Activated effector memory CD4-positive, alpha-beta T cell treated with anti-CD3 and anti-CD28 coated beads, Interleukin-2, amount 50 U/mL, for 16 hours (primary cell): Measurements from ENCODE around the gene SCTR.

Experiments
- DNase-seq: peaks from one replicate; pipeline ENCODE4 v3.0.0-alpha.2; 2020

The SCTR gene

GRCh38 chr2:119522671-119523070 is 1.6 kb downstream of the SCTR start:
- no peak for DNase-seq

GRCh38 chr2:119521433-119522050 is 2.7 kb downstream of the SCTR start:
- DNase-seq, result no peak

DNA sequence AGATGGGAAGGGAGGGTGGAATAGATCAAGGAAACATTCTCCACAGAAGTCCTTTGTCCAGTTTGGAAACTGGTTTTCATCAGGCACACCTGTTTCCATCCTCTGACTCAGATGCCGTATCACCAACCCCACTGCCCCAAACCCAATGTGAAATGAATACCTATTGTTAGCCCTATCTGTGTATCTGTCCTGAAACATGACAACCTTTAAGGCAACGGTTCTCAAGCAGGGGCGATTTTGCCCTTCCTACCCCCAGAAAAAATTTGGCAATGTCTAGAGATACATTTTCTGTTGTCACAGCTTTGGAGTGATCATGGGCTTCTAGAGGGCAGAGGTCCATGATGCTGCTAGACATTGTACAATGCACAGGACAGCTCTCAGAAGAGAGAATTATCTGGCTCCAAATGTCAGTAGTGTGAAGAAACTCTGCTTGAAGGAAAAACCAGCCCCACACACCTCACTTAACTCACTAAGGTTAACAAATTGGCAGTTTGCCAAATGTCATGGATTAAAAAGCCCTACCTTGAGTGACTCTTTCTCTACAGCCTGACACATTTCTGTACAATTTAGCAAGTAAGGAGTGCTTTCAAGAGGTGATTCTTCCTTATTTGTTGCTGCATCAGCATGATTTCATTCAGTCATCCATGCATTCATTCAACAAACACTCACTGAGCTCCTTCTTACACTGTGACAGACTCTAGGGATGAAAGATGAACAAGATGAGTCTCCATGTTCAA is 3.4 kb downstream of the SCTR start:
- DNase-seq, result no peak

GRCh38 chr2:119519057-119519408 is 5.2 kb downstream of the SCTR start:
- no peak for DNase-seq

GRCh38 chr2:119518401-119519056 is 5.8 kb downstream of the SCTR start:
- DNase-seq, result no peak

GRCh38 chr2:119517433-119517832 is 6.8 kb downstream of the SCTR start:
- peak; percentile 71 for DNase-seq

- DNase-seq, result no peak
These were observed 8.2 kb downstream of the SCTR start for GRCh38 chr2:119516121-119516520.

- no peak for DNase-seq
These were observed 10.5 kb downstream of the SCTR start for GRCh38 chr2:119513832-119514231.

DNA sequence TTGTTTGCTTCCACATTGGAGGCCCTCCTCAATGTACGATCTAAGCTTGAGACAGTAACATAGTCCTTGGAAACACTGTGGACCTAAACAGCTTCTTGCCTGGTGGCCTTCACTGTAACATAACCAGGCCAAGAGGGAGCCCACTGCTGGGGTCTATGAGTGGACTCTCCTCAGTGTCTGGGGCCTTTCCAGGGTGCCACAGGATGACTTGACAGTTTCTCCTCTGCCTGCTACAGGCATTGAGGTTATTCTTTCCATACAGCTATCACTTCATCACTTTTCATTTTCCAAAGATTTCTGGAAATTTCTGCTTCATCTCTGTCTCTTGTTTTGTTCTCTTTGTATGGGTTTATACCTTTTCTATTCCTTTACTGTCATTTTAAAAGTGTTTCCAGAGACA is 11.3 kb downstream of the SCTR start:
- no peak for DNase-seq

- no peak for DNase-seq
These were observed 12.3 kb downstream of the SCTR start for GRCh38 chr2:119511989-119512388.

DNA sequence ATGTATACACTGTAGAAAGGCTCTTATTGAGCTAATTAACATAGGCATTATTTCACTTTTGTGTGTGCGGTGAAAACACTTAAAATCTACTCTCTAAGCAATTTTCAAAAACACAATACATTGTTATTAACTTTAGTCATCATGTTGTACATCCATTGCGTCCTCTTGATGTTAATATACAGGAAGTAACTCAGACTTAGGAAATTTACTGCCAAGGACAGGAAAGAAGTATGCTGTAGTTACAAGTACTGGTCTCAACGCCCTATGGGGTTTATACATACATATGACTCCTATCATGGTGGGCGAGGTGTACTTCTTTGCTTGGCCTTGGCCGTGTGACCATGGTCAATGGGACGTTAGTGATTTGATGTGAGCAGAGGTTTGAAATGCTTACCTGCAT is 15.5 kb downstream of the SCTR start:
- no peak for DNase-seq

GRCh38 chr2:119496682-119497081 is 27.6 kb downstream of the SCTR start:
- DNase-seq, result no peak

GRCh38 chr2:119495948-119496347 is 28.3 kb downstream of the SCTR start:
- DNase-seq, result no peak

DNA sequence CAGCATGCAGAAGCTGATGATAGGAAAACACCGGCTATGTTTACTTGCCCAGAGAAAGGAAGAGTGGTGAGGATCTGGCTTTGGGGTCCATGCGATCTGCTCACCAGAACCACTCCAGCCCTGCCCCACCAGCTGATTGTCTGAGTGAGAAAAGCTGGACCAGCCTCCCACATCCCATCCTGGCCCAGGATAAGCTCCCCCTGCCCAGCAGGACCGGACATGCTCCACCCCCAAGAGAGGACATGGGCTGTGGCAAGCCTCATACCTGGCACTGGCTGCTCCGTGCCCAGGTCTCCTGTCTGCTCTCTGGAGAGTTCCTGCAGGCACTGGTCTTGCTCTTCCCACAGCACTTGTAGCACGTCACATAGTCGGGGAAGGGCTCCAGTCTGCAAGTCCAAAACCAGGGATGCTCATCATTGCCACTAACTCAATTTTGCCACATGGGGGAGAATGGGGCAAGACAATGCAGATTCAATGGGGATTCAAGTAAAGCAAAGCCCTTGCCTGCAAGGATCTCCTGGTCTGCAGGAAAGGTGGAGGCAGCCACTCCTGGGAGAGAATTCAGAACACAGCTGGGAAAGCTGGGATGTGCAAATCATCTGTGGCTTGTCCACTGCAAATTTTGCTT is 30.0 kb downstream of the SCTR start:
- DNase-seq, result no peak

DNA sequence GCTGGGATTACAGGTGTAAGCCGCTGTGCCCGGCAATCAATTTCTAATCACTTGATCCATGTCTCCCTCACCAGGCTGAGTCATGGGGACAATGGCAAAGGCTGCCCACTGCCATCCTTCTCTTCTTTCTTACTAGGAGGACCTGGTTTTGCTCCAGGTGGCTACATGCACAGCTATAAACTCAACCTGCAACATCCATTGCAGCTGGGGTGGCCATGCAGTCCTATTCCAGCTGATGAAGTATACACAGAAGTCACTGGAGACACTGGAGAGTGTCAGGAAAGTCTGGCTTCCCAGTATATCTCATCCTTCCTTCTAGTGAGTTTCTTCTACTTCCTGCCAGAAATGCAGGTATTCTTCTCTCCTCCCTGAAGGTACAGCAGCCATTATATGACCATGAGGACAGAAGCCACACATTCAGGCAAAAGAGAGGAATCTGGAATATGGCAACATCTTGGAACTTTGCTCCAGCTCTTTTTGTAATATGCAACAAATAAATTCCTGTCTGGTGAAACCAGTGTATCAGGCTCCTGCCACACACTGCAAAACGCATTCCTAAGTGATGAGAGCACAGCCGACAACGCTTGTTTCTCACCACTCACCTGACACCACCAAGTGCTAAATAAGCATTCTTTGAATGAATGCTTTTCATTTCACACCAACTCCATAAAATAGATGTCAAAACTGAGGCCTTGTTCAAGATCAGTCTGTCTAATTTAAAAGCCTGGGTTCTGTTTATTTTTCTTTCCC is 32.3 kb downstream of the SCTR start:
- no peak for DNase-seq

GRCh38 chr2:119490653-119491195 is 33.6 kb downstream of the SCTR start:
- DNase-seq, result no peak

DNA sequence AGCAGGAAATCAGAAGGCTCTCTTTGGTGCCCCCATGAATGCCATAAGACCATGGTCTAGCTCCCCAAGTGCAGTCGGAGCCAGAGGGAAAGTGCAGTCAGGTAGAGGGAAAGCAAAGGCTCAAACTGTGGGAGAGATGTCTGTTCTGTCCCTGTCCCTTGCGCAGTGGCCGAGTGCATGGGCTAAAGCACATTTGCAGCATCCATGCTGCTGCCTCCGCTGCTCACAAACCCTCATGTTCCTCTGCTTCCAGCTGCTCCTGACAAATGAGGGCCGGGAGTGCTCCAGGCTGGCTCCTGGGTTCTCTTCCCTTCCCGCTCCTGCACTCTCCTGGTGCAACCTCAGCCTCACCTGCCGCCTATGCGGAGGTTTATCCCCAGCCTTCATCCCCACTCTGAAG is 34.2 kb downstream of the SCTR start:
- DNase-seq, result no peak

DNA sequence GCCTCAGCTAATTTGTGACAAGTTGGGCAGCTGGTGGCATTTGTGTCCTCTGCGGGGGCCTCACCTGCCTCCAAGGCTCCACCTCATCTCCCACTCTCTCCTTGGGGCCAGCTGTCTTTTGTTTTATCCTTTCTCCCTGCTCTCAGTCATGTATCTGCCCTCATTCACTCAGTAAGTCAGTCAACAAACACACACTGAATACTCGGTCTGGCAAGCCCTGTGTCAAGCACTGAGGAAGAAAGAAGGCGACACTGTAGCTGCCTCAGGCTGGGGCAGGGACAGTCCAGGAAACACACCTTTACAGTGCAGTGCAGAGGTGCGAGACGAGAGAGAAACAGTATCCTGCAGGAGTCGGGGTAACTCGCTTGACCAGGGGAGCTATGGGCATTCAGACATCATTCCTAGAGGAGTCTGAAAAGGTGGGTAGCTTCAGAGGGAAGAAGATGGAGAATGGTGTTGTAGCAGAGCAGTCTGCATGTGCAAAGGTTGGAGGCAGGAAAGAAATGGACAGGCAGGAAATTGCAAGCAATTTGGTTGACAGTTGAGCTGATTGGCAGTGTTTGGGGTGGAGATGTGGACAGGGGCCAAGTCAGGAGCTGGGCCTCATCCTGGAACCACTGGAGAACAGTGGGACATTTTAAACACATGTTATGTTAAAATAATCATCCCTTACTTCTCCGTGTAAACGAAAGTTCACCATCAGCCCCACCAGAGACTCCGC is 34.9 kb downstream of the SCTR start:
- DNase-seq, result no peak

- no peak for DNase-seq
These were observed 35.8 kb downstream of the SCTR start for GRCh38 chr2:119488245-119489214.

DNA sequence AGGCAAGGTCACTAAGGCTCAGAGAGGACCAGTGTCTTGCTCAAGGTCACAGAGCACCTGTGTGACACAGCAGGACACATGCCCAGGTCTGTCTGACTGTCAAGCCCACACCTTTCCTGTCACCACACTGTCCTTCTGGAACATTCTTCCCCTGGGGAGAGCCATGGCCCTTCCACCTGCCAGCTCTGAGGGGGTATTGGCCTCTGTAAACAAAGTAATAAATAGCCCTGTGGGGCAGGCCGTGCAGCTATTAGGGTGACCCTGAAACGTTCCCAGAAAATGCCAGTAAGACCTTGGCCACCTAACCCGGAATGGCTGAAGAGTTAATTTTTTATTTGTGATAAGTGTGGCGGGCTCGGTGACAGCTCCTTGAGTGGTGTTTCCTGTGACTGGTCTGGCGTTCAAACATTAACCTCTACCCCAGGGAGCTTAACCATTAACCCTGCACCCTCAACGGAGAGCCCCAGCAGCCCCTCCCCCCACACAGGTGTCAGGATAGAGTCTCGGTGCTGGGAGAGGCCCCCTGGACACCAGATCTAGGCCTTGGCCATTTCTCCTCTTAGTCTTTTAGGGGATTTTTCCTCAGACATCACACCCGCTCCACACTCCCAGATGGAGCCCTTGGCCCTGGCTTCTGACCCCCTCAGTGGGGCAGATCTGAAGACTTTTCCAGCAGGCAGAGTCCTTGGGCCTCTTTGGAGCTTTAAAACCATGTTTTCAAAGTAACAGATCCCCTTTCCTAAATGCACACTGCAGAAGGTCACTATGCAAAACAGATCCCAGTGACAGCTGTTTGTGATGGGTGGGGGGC is 36.6 kb downstream of the SCTR start:
- DNase-seq, result no peak
